Thoracic aorta (tissue), 2 donors: Measurements from ENCODE around the gene TPSB2. TPM values are rescaled to one million over a fixed set of nuclear protein-coding genes. Genes with fewer than 3 reads are reported as not detected.
"Not testable (repeated sequence)": the region's sequence is repeated elsewhere in the genome, so short reads cannot be mapped to it uniquely, and the experiment has no call there.

ENCODE experiments used
- ATAC-seq: fragments of 150-250 bp; one replicate; pipeline ENCODE4 v1.8.0; 2017; ENCODE audit warnings: low read depth; ENCODE audit not compliant: insufficient number of reproducible peaks, low FRiP score
- DNase-seq: peaks from one replicate; pipeline ENCODE4 v3.0.0-alpha.2; 2020; ENCODE audit warnings: low spot score
- H3K27ac ChIP-seq, 2 donors: fragments of 200-600 bp; sonication (generic); 1 replicate in 1 of 2; 2 replicates in 1 of 2; pipeline ENCODE4 v1.5.1; 2016; ENCODE audit warnings: mild to moderate bottlenecking in 2 of 2, moderate library complexity in 2 of 2
- H3K27me3 ChIP-seq: fragments of 200-600 bp; sonication (generic); replicated peaks from 2 replicates; pipeline ENCODE4 v1.6.0; 2016; ENCODE audit warnings: mild to moderate bottlenecking; ENCODE audit not compliant: insufficient read depth
- H3K36me3 ChIP-seq: fragments of 200-600 bp; sonication (generic); one replicate; pipeline ENCODE4 v1.5.1; 2016
- H3K4me1 ChIP-seq, 2 donors: fragments of 200-600 bp; sonication (generic); 1 replicate in 1 of 2; 2 replicates in 1 of 2; pipeline versions ENCODE4 v1.5.1 to v1.6.0; 2016; ENCODE audit warnings: low read depth in 2 of 2, mild to moderate bottlenecking in 1 of 2; ENCODE audit not compliant: control insufficient read depth in 1 of 2
- H3K4me3 ChIP-seq: fragments of 200-600 bp; sonication (generic); 2 replicates; pipeline ENCODE4 v1.5.1; 2016; ENCODE audit warnings: mild to moderate bottlenecking
- H3K9me3 ChIP-seq: fragments of 200-600 bp; sonication (generic); 2 replicates; pipeline ENCODE4 v1.5.1; 2016
- CTCF ChIP-seq: fragments of 200-600 bp; sonication (generic); IDR thresholded peaks from one replicate; pipeline ENCODE4 v1.5.1; 2019; ENCODE audit warnings: antibody characterized with exemption
- total RNA-seq, 2 donors: library from RNA; depleted of rRNA; stranded (reverse); fragments of >200 nt; gene quantifications; one replicate each; pipeline versions ENCODE4 v1.1.0 to v1.2.3, GENCODE V29; 2016

The TPSB2 gene
- total RNA-seq, 2 donors from 2014 or later = 58.3 to 198 TPM

GRCh38 chr16:1193825-1194581, 36.0 kb downstream of the TPSB2 start:
- TF ChIP-seq CTCF = no peak
- ATAC-seq (no peak), DNase-seq (no peak)
- Histone ChIP-seq H3K9me3 (no peaks in the 10 kb centered on the region), H3K27me3 (no peaks in the 10 kb centered on the region), H3K4me1 (no peaks in the 10 kb centered on the region), H3K27ac (no peak overlapping the region), H3K4me3 (no peak overlapping the region), H3K36me3 (no peaks in the 10 kb centered on the region)

- no peak for DNase-seq
- no peak overlapping the region for H3K4me3 ChIP-seq
- H3K9me3 ChIP-seq = no peaks in the 10 kb centered on the region
- TF ChIP-seq CTCF = no peak
- ATAC-seq = no peak
- no peaks in the 10 kb centered on the region for H3K36me3 ChIP-seq
- H3K27me3 ChIP-seq = no peaks in the 10 kb centered on the region
- no peaks in the 10 kb centered on the region for H3K4me1 ChIP-seq
- H3K27ac ChIP-seq = no peak overlapping the region
Measured at GRCh38 chr16:1193143-1193824, 36.7 kb downstream of the TPSB2 start.

GRCh38 chr16:1192384-1193073, 37.5 kb downstream of the TPSB2 start:
- no peak for DNase-seq
- no peaks in the 10 kb centered on the region for H3K4me1 ChIP-seq
- no peak for ATAC-seq
- H3K27me3 ChIP-seq = no peaks in the 10 kb centered on the region
- no peaks in the 10 kb centered on the region for H3K36me3 ChIP-seq
- no peak overlapping the region for H3K27ac ChIP-seq
- no peak for TF ChIP-seq CTCF
- no peak overlapping the region for H3K4me3 ChIP-seq
- H3K9me3 ChIP-seq = no peaks in the 10 kb centered on the region

- ATAC-seq, H3K9me3 ChIP-seq, H3K4me3 ChIP-seq, DNase-seq, H3K4me1 ChIP-seq, H3K27me3 ChIP-seq, H3K36me3 ChIP-seq, H3K27ac ChIP-seq: not testable (repeated sequence)
Measured at GRCh38 chr16:1190789-1191188, 39.2 kb downstream of the TPSB2 start.

- no peak for ATAC-seq
- H3K9me3 ChIP-seq = no peaks in the 10 kb centered on the region
- H3K4me1 ChIP-seq = no peaks in the 10 kb centered on the region
- no peak for DNase-seq
- no peaks in the 10 kb centered on the region for H3K36me3 ChIP-seq
- H3K27ac ChIP-seq = no peak overlapping the region
- no peak for TF ChIP-seq CTCF
- H3K4me3 ChIP-seq = no peak overlapping the region
- H3K27me3 ChIP-seq = no peaks in the 10 kb centered on the region
Measured at GRCh38 chr16:1189455-1189854, 40.5 kb downstream of the TPSB2 start.
